ENCODE measurements around the gene SP6.

SP6 gene

DNA sequence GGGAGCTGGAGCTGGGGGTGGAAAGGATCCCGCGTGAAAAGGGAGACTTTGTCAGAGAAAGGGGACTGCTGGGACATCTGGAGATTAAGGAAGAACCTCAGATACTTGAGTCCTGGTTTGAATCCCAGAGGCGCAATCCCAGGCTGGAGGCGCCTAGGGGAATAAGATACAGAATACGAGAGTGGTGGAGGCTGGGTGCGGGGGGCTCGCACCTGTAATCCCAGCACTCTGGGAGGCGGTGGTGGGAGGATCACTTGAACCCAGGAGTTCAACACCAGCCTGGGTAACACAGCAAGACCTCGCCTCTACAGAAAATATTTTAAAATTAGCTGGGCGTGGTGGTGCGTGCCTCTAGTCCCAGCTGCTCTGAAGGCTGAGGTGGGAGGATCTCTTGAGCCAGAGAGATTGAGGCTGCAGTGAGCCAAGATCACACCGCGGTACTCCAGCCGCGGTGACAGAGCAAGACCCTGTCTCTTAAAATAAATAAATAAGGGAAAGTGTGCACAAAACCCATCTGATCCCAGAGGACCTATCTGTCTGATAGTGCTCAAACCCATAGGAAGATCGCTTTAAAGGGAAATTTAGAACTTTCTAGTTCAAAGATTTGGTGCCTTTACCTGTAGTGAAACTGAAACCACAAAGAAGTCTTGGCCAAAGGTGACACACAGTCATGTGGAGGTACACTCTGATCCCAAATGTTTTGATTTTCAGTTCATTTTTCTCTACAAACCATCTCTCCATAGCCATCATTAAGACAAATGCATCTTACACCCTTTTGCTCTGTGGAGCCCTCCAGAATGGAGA is 9.3 kb downstream of the SP6 start:
- in situ Hi-C loops (cut with HindIII; ENCODE audit: low sequenced_read_pairs), result no loop called here
- TF ChIP-seq, protein P1, sequence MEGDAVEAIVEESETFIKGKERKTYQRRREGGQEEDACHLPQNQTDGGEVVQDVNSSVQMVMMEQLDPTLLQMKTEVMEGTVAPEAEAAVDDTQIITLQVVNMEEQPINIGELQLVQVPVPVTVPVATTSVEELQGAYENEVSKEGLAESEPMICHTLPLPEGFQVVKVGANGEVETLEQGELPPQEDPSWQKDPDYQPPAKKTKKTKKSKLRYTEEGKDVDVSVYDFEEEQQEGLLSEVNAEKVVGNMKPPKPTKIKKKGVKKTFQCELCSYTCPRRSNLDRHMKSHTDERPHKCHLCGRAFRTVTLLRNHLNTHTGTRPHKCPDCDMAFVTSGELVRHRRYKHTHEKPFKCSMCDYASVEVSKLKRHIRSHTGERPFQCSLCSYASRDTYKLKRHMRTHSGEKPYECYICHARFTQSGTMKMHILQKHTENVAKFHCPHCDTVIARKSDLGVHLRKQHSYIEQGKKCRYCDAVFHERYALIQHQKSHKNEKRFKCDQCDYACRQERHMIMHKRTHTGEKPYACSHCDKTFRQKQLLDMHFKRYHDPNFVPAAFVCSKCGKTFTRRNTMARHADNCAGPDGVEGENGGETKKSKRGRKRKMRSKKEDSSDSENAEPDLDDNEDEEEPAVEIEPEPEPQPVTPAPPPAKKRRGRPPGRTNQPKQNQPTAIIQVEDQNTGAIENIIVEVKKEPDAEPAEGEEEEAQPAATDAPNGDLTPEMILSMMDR (IDR thresholded peaks at IDR 0.05; ENCODE audit: low read depth, low read length, missing control alignments), result no peak
- peak overlapping the region; percentile 70 for H3K4me3 ChIP-seq (ENCODE audit: low read depth, low read length)
- DNase-seq (ENCODE audit: low read depth), result no peak

DNA sequence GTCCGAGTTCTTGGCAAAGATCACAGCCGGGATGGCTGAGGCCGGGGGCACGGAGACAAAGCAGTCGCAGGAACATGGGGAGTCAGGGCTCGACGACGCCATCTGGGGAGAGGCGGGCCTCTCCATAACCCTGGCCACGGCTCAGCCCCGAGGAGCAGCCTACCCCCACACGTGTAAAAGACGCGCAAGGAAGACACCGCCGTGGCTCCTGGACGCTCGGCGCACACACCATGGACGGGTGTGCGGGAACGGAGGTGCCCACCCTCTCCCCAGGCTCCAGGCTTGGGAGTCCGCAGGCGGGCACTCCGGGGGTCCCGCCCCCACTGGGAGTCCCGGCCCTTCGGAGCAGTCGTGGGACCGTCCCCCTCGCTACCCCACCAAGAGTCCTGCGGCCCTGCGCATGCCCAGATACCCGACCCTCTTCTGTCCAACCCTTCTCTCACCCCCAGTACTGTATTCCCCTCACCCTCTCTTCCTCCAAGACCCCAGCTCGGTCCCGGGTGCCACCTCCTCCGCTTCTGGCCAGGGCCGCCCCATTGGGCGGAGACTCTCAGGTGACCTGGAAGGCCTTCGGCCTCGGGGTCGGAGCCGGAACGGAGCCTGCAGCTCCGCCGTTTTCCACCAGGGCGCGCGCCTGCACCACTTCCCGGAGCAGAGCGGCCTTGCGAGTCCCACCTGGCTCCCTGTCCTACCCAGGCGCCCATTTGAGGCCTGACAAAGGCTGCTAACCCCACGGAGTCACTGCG is 10.0 kb downstream of the SP6 start, which contains the start of gene SCRN2:
Gene SCRN2 (minus strand): TSS at position 532 of the 746 bp plus-strand sequence. CDS start 430 bp downstream, at position 102.
- TF ChIP-seq, protein P1 (IDR thresholded peaks at IDR 0.05; ENCODE audit: low read depth, low read length, missing control alignments), result peak; percentile 96
- peak within 1 kb of the TSS; percentile 70 for H3K4me3 ChIP-seq (ENCODE audit: low read depth, low read length)
- DNase-seq (ENCODE audit: low read depth), result peak; percentile 27
- in situ Hi-C loops (cut with HindIII; ENCODE audit: low sequenced_read_pairs), result no loop called here

DNA sequence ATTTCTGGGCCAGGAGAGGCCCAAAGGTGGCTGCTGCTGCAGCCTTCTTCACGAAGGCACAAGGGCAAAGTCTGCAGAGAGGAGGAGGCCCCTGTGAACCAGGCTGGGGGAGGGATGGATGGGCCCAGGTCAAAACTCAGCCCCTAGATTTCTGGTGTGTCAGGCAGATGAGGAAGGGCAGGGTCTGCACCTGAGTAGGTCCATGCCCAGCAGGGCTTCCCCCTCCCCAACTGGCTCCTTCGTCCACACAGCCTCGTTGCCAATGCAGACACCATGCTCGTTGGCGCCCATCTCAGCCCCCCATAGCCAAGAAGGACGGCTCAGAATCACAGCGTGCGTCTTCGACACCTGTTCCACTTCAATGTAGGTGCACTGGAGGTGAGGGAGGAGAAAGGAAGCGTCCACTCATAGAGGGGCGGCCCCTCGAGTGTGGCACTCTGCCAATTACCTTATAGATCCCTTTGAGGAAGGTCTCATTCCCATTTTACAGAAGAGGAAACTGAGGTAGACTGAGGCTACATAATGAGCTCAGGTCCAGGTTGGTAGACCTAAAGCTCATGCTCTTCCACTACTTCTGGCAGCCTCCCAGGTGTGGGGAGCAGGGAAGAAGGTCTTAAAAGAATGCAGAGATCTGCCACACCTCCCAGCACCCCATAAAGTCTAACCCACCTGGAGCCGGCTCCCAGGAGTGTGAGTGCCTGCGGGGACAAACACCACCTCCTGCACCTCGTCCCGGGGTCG is 10.8 kb downstream of the SP6 start:
- peak overlapping the region; percentile 70 for H3K4me3 ChIP-seq (ENCODE audit: low read depth, low read length)
- in situ Hi-C loops (cut with HindIII; ENCODE audit: low sequenced_read_pairs), result no loop called here
- TF ChIP-seq, protein P1 (IDR thresholded peaks at IDR 0.05; ENCODE audit: low read depth, low read length, missing control alignments), result no peak
- DNase-seq (ENCODE audit: low read depth), result no peak

DNA sequence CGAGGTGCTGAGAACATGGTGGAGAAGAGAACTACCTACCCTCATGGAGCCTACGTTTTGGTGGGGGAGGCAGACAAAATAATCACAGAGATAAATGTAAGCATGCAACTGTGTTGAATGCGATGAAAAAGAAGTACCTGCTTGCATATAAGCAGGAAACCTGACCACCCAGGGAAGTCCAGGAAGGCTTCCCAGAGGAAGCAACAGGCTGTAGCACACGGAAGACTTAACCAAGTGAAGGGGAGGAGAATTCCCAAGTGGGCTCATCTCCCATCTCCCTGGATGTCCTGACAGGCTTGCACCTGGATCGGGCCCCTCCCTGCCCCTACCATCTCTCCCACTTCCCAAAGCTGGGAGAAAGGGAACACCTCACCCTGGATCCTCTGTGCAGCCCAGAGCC is 11.9 kb downstream of the SP6 start:
- no peak for DNase-seq (ENCODE audit: low read depth)
- TF ChIP-seq, protein P1 (IDR thresholded peaks at IDR 0.05; ENCODE audit: low read depth, low read length, missing control alignments), result no peak
- H3K4me3 ChIP-seq (ENCODE audit: low read depth, low read length), result no peak overlapping the region
- in situ Hi-C loops (cut with HindIII; ENCODE audit: low sequenced_read_pairs), result no loop called here

DNA sequence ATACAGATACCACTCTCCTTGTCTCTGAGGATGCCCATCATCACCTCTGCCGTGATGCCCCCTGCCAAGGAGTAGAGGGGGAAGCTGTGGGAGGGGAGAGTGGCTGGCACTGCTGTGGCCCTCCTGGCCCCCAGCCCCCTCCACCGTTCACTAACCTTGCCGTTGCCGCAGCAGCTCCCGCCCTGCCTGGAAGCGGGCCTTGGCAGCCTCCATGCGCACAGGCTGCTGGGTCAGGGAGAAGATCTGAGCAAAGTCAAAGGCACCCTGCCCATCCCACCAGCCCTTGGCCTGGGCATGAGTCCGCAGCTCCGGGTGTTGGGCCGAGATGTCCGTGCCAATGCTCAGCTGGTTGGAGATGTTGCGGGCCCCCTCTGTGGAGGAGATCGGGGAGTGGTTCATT is 12.3 kb downstream of the SP6 start:
- in situ Hi-C loops (cut with HindIII; ENCODE audit: low sequenced_read_pairs), result no loop called here
- TF ChIP-seq, protein P1 (IDR thresholded peaks at IDR 0.05; ENCODE audit: low read depth, low read length, missing control alignments), result no peak
- no peak for DNase-seq (ENCODE audit: low read depth)
- no peak overlapping the region for H3K4me3 ChIP-seq (ENCODE audit: low read depth, low read length)

DNA sequence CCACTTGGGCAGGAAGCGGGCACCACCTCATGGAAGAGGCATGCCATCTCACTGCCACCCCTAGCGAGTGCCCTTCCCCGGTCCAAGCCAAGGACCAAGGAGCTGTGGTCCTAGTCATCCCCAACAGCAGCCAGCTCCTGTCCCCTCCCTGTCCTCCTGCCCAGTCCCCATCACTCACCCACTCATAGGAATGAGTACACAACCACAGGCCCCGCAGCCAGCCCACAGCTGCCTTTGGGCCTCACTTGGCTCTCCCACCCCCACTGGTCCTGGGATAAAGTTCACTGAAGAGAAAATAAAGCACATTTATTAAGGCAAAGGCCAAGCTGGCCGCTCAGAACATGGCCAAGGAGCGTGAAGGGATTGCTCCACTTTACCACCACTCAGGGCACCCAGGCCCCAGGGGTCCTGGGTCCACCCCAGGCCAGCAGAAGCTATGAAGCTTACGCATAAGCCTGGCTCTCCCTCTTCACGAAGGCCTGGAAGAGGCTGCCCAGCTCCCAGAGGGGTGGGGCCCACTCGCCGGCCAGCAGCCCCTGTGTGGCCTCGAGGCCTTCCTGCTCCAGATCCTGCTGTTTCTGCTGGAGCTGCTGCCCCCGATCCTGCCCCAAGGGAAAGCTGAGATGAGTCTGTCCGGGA is 13.4 kb downstream of the SP6 start:
- DNase-seq (ENCODE audit: low read depth), result no peak
- TF ChIP-seq, protein P1 (IDR thresholded peaks at IDR 0.05; ENCODE audit: low read depth, low read length, missing control alignments), result no peak
- no peak overlapping the region for H3K4me3 ChIP-seq (ENCODE audit: low read depth, low read length)
- in situ Hi-C loops (cut with HindIII; ENCODE audit: low sequenced_read_pairs), result no loop called here

Measured in astrocyte of the cerebellum (primary cell).